ENCODE measurements around the gene PRKAR1A. TPM values are rescaled to one million over a fixed set of nuclear protein-coding genes. Genes with fewer than 3 reads are reported as not detected.

PRKAR1A gene
- total RNA-seq, 8 experiments from 2014 or later: 137 to 310 (median 169) TPM

Other genes with a start within 250 kb of the PRKAR1A start
- 10 to 100 TPM in 4 of 8 experiments, 1 to 10 TPM in 4; 4.3 to 25.6 (median 9.7) TPM for gene SLC16A6, start 221.3 kb upstream of the PRKAR1A start, total RNA-seq
- 10 to 100 TPM in 6 of 8 experiments, 1 to 10 TPM in 2; 6.9 to 36.5 (median 12.6) TPM for gene ARSG, start 220.9 kb upstream of the PRKAR1A start, total RNA-seq
- gene WIPI1, start 54.9 kb upstream of the PRKAR1A start, total RNA-seq: 10 to 100 TPM; 11.7 to 82.8 (median 39.1) TPM
- gene FAM20A, start 88.9 kb downstream of the PRKAR1A start, total RNA-seq: 10 to 100 TPM in 2 of 8 experiments, 1 to 10 TPM in 6; 1.6 to 12.1 (median 3.5) TPM

Data from motor neuron (in vitro differentiated cells).